DOHH2 (cell line): Measurements from ENCODE around the gene NDUFV2.

ENCODE experiments used
- H3F3A ChIP-seq: fragments of 200-600 bp; sonication (generic), shearing (Covaris generic); 2 replicates; pipeline ENCODE4 v1.6.0; 2016; ENCODE audit warnings: antibody characterized with exemption, mild to moderate bottlenecking; ENCODE audit not compliant: control insufficient read depth, insufficient read depth
- H3K27ac ChIP-seq: fragments of 200-600 bp; sonication (generic); 2 replicates; pipeline ENCODE4 v1.5.1; 2014; ENCODE audit warnings: low read depth, mild to moderate bottlenecking, low read length, moderate library complexity
- H3K27me3 ChIP-seq: fragments of 200-600 bp; sonication (generic); 2 replicates; pipeline ENCODE4 v1.6.1; 2014; ENCODE audit warnings: mild to moderate bottlenecking, low read length, mixed read lengths; ENCODE audit not compliant: control insufficient read depth
- H3K36me3 ChIP-seq: fragments of 200-600 bp; sonication (generic); 2 replicates; pipeline ENCODE4 v1.6.1; 2014; ENCODE audit warnings: mild to moderate bottlenecking, low read length, moderate library complexity, mixed read lengths; ENCODE audit not compliant: control insufficient read depth
- H3K4me1 ChIP-seq: fragments of 200-600 bp; sonication (generic); 2 replicates; pipeline ENCODE4 v1.6.1; 2014; ENCODE audit warnings: mild to moderate bottlenecking, low read length, mixed read lengths; ENCODE audit not compliant: control insufficient read depth
- H3K4me2 ChIP-seq: fragments of 200-600 bp; sonication (generic); 2 replicates; pipeline ENCODE4 v1.6.0; 2014; ENCODE audit warnings: mild to moderate bottlenecking, low read length, moderate library complexity
- H3K4me3 ChIP-seq: fragments of 200-600 bp; sonication (generic); 2 replicates; pipeline ENCODE4 v1.5.1; 2014; ENCODE audit warnings: mild to moderate bottlenecking, low read length, mixed read lengths
- H3K79me2 ChIP-seq: fragments of 200-600 bp; sonication (generic); 2 replicates; pipeline ENCODE4 v1.6.1; 2014; ENCODE audit warnings: mild to moderate bottlenecking, low read length, mixed read lengths; ENCODE audit not compliant: control insufficient read depth
- H3K9me2 ChIP-seq: fragments of 200-600 bp; sonication (generic); replicated peaks from 2 replicates; pipeline ENCODE4 v1.6.1; 2014; ENCODE audit warnings: mild to moderate bottlenecking, low read length, mixed read lengths; ENCODE audit not compliant: control insufficient read depth
- H3K9me3 ChIP-seq: fragments of 200-600 bp; sonication (generic); 2 replicates; pipeline ENCODE4 v1.6.1; 2014; ENCODE audit warnings: antibody characterized with exemption, low read length, mixed read lengths; ENCODE audit not compliant: control insufficient read depth, insufficient read depth
- H4K20me1 ChIP-seq: fragments of 200-600 bp; sonication (generic); 2 replicates; pipeline ENCODE4 v1.6.0; 2014; ENCODE audit warnings: low read depth, mild to moderate bottlenecking, antibody characterized with exemption, low read length, moderate library complexity; ENCODE audit not compliant: control insufficient read depth, insufficient read depth
- EZH2phosphoT487 ChIP-seq: fragments of 200-600 bp; sonication (generic); IDR thresholded peaks from 2 replicates; pipeline ENCODE4 v1.6.1; 2017; ENCODE audit warnings: borderline replicate concordance, mild to moderate bottlenecking, antibody characterized with exemption, low read length, moderate library complexity, mixed read lengths
- TF ChIP-seq, protein P1 (sequence below): fragments of 200-600 bp; sonication (generic); IDR thresholded peaks from one replicate; pipeline ENCODE4 v1.5.1; 2014; ENCODE audit warnings: antibody characterized with exemption, mild to moderate bottlenecking, low read depth, low read length; ENCODE audit not compliant: poor library complexity, severe bottlenecking

NDUFV2 gene

DNA sequence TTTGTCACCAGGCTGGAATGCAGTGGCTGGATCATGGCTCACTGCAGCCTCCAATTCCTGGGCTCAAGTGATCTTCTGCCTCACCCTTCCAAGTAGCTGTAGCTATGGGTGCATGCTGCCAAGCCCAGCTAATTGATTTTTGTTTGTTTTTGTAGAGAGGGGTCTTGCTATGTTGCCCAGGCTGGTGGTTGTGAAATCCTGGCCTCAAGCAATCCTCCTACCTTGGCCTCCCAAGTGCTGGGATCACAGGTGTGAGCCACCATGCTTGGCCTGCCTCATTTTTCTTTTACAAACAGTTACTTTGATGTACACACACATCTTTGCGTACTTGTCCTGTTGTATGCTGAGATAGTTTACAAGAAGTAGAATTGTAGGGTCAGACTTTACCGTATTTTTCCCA is 21.0 kb downstream of the NDUFV2 start:
- no peaks in the 10 kb centered on the region for H3K27me3 ChIP-seq
- TF ChIP-seq, protein P1, sequence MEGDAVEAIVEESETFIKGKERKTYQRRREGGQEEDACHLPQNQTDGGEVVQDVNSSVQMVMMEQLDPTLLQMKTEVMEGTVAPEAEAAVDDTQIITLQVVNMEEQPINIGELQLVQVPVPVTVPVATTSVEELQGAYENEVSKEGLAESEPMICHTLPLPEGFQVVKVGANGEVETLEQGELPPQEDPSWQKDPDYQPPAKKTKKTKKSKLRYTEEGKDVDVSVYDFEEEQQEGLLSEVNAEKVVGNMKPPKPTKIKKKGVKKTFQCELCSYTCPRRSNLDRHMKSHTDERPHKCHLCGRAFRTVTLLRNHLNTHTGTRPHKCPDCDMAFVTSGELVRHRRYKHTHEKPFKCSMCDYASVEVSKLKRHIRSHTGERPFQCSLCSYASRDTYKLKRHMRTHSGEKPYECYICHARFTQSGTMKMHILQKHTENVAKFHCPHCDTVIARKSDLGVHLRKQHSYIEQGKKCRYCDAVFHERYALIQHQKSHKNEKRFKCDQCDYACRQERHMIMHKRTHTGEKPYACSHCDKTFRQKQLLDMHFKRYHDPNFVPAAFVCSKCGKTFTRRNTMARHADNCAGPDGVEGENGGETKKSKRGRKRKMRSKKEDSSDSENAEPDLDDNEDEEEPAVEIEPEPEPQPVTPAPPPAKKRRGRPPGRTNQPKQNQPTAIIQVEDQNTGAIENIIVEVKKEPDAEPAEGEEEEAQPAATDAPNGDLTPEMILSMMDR, result no peak
- TF ChIP-seq EZH2phosphoT487, result no peak
- no peaks in the 10 kb centered on the region for H3K9me3 ChIP-seq
- peaks cover 1% of the 10 kb centered on the region for H3K4me1 ChIP-seq
- H3K27ac ChIP-seq, result no peak overlapping the region
- no peak overlapping the region for H3K4me3 ChIP-seq
- H3K9me2 ChIP-seq, result no peaks in the 10 kb centered on the region
- H3K36me3 ChIP-seq, result peaks cover 86% of the 10 kb centered on the region
- peaks cover 48% of the 10 kb centered on the region for H3K79me2 ChIP-seq
- H3K4me2 ChIP-seq, result no peak overlapping the region
- peaks cover 9% of the 10 kb centered on the region; the same call in 1 of the 2 replicates for H3F3A ChIP-seq
- no peaks in the 10 kb centered on the region for H4K20me1 ChIP-seq

DNA sequence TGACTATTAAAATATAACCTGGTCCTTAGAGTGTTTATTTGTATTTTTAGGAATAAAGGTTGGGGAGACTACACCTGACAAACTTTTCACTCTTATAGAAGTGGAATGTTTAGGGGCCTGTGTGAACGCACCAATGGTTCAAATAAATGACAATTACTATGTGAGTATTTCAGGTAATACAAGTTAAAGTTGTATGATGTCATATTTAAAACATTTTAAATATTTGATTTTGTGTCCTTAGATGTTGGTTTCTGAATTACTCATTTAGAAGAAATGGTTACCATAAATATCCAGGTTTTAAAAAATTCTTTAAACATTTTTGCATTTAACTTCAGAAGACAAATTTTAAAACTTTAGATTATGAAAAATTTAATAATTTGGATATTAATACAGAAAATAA is 22.3 kb downstream of the NDUFV2 start:
- H3K27ac ChIP-seq, result no peak overlapping the region
- no peaks in the 10 kb centered on the region for H3K9me3 ChIP-seq
- no peaks in the 10 kb centered on the region for H3K4me1 ChIP-seq
- peaks cover 86% of the 10 kb centered on the region for H3K36me3 ChIP-seq
- H3K27me3 ChIP-seq, result no peaks in the 10 kb centered on the region
- H3K9me2 ChIP-seq, result no peaks in the 10 kb centered on the region
- no peak for TF ChIP-seq EZH2phosphoT487
- TF ChIP-seq, protein P1, result no peak
- H4K20me1 ChIP-seq, result no peaks in the 10 kb centered on the region
- H3F3A ChIP-seq, result peaks cover 5% of the 10 kb centered on the region; the same call in 1 of the 2 replicates
- peaks cover 38% of the 10 kb centered on the region for H3K79me2 ChIP-seq
- H3K4me2 ChIP-seq, result no peak overlapping the region
- no peak overlapping the region for H3K4me3 ChIP-seq

DNA sequence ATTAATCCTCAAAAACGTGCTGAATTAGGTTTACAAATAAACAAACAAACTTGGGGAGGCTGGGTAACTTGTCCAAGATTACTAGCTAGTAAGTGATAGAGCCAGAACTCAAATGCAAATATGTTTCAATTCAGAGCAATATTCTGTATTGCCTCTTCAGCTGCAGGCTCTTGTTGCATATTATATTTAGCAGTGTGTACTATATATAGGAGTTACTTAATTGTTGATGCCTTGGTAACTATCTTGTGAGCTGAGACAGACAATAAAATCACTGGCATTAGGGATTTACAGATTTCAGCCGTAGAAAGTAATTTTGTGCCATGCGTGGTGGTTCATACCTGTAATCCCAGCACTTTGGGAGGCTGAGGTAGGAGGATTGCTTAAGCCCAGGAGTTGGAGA is 23.8 kb downstream of the NDUFV2 start:
- H3K27me3 ChIP-seq, result no peaks in the 10 kb centered on the region
- no peak overlapping the region for H3K4me3 ChIP-seq
- no peak for TF ChIP-seq EZH2phosphoT487
- TF ChIP-seq, protein P1, result no peak
- no peaks in the 10 kb centered on the region for H3K9me2 ChIP-seq
- H3K9me3 ChIP-seq, result no peaks in the 10 kb centered on the region
- peaks cover 28% of the 10 kb centered on the region for H3K79me2 ChIP-seq
- no peak overlapping the region for H3K4me2 ChIP-seq
- peaks cover 8% of the 10 kb centered on the region for H3F3A ChIP-seq
- no peak overlapping the region for H3K27ac ChIP-seq
- H3K4me1 ChIP-seq, result no peaks in the 10 kb centered on the region
- no peaks in the 10 kb centered on the region for H4K20me1 ChIP-seq
- H3K36me3 ChIP-seq, result peaks cover 87% of the 10 kb centered on the region

DNA sequence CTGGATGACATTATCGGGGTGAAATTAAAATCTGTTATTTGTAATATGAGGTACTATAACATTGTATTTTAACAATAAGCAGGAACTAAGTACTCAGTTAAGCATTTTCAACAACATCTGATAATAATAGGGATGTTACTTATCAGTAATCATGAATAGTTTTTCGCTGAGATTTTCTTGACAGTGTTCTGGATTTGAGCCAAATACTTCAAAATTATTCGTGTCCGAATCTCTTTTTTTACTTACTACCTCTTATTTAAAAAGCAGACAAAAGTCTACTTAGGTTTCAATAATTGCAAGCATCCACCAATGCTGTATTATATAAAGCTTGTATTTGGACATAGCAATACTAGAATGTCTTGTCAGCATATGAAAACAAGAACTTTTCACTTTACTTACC is 27.7 kb downstream of the NDUFV2 start:
- H3K79me2 ChIP-seq, result peaks cover 24% of the 10 kb centered on the region
- peaks cover 37% of the 10 kb centered on the region for H3F3A ChIP-seq
- H3K27ac ChIP-seq, result no peak overlapping the region
- TF ChIP-seq, protein P1, result no peak
- TF ChIP-seq EZH2phosphoT487, result no peak
- H3K36me3 ChIP-seq, result peaks cover 98% of the 10 kb centered on the region
- H4K20me1 ChIP-seq, result no peaks in the 10 kb centered on the region
- no peaks in the 10 kb centered on the region for H3K27me3 ChIP-seq
- H3K4me3 ChIP-seq, result no peak overlapping the region
- no peaks in the 10 kb centered on the region for H3K9me3 ChIP-seq
- no peaks in the 10 kb centered on the region for H3K9me2 ChIP-seq
- peaks cover 15% of the 10 kb centered on the region for H3K4me1 ChIP-seq
- H3K4me2 ChIP-seq, result no peak overlapping the region
